Lower leg skin (tissue), 4 donors: ENCODE measurements around the gene COL10A1. TPM values are rescaled to one million over a fixed set of nuclear protein-coding genes. Genes with fewer than 3 reads are reported as not detected.

ENCODE experiments used
- DNase-seq, 2 donors: peaks; one replicate each; pipeline ENCODE4 v3.0.0-alpha.2; 2019; ENCODE audit warnings: low spot score in 2 of 2
- H3K4me3 ChIP-seq: fragments of 200-600 bp; sonication (generic); 2 replicates; pipeline ENCODE4 v1.5.1; 2017; ENCODE audit warnings: mild to moderate bottlenecking, low read depth; ENCODE audit not compliant: poor library complexity, severe bottlenecking
- POLR2A ChIP-seq, 2 donors: fragments of 450-650 bp; IDR thresholded peaks; one replicate each; pipeline ENCODE4 v1.6.1; 2016 to 2017; ENCODE audit warnings: antibody characterized with exemption in 2 of 2, mild to moderate bottlenecking in 1 of 2, moderate library complexity in 1 of 2
- WGBS, 2 donors: methylation state at CpG; one replicate each; pipeline ENCODE4 v1.1.5; 2018; 5-methylcytosine and 5-hydroxymethylcytosine counted together
- intact Hi-C: fragments of 100-400 bp; cut with DNase I; formaldehyde crosslinking; loops from one replicate; pipeline ENCODE4 v1.15.0; 2023; ENCODE audit warnings: low total_unique reads
- total RNA-seq, 4 donors: library from RNA; depleted of rRNA; stranded (reverse); fragments of >200 nt; gene quantifications; one replicate each; pipeline ENCODE4 v1.1.0, GENCODE V29; 2016
- TF ChIP-seq, protein P1 (sequence below), 3 donors: fragments of 450-650 bp; IDR thresholded peaks; one replicate each; pipeline ENCODE4 v1.5.1; 2016; ENCODE audit warnings: antibody characterized with exemption in 3 of 3, mild to moderate bottlenecking in 3 of 3, moderate library complexity in 2 of 3

COL10A1 gene
- total RNA-seq, 4 donors from 2014 or later: 0.23 TPM; not detected in 3

- H3K4me3 ChIP-seq: no peak overlapping the region
- no peak for DNase-seq
- intact Hi-C loops: no loop called here
- TF ChIP-seq POLR2A (IDR thresholded peaks at IDR 0.05): no peak
- TF ChIP-seq, protein P1, sequence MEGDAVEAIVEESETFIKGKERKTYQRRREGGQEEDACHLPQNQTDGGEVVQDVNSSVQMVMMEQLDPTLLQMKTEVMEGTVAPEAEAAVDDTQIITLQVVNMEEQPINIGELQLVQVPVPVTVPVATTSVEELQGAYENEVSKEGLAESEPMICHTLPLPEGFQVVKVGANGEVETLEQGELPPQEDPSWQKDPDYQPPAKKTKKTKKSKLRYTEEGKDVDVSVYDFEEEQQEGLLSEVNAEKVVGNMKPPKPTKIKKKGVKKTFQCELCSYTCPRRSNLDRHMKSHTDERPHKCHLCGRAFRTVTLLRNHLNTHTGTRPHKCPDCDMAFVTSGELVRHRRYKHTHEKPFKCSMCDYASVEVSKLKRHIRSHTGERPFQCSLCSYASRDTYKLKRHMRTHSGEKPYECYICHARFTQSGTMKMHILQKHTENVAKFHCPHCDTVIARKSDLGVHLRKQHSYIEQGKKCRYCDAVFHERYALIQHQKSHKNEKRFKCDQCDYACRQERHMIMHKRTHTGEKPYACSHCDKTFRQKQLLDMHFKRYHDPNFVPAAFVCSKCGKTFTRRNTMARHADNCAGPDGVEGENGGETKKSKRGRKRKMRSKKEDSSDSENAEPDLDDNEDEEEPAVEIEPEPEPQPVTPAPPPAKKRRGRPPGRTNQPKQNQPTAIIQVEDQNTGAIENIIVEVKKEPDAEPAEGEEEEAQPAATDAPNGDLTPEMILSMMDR (IDR thresholded peaks at IDR 0.05): no peak
Measured at GRCh38 chr6:116118608-116119007, 7.3 kb downstream of the COL10A1 start.

DNA sequence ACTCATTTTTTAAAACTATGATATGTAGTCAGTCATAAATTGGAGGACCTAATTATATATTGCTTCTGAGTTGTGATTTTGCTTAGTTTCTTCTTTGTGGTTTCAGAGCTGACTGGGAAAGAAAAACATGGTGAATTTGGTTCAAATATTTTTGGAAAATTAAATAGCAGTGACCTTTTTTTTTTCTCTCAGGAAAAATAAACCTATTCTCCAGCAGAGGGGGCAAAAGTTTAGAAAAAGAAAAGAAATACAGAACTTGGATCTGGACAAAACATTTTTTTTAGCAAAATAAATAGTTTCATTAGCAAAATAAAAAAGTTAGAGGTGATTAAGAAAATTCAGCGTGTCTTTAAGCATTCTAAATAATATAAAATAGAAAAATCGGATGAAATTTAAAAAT, 10.2 kb downstream of the COL10A1 start:
- intact Hi-C loops: no loop called here
- TF ChIP-seq, protein P1 (IDR thresholded peaks at IDR 0.05): no peak
- no peak for TF ChIP-seq POLR2A (IDR thresholded peaks at IDR 0.05)
- WGBS, 2 donors: 67 to 94% methylated on average over 2 of the region's 2 CpGs
- no peak overlapping the region for H3K4me3 ChIP-seq
- no peak for DNase-seq

- 98% methylated on average over 2 of the region's 2 CpGs for WGBS, 2 donors
- H3K4me3 ChIP-seq: no peak overlapping the region
- intact Hi-C loops: no loop called here
Measured at GRCh38 chr6:116113386-116113785, 12.5 kb downstream of the COL10A1 start.

DNA sequence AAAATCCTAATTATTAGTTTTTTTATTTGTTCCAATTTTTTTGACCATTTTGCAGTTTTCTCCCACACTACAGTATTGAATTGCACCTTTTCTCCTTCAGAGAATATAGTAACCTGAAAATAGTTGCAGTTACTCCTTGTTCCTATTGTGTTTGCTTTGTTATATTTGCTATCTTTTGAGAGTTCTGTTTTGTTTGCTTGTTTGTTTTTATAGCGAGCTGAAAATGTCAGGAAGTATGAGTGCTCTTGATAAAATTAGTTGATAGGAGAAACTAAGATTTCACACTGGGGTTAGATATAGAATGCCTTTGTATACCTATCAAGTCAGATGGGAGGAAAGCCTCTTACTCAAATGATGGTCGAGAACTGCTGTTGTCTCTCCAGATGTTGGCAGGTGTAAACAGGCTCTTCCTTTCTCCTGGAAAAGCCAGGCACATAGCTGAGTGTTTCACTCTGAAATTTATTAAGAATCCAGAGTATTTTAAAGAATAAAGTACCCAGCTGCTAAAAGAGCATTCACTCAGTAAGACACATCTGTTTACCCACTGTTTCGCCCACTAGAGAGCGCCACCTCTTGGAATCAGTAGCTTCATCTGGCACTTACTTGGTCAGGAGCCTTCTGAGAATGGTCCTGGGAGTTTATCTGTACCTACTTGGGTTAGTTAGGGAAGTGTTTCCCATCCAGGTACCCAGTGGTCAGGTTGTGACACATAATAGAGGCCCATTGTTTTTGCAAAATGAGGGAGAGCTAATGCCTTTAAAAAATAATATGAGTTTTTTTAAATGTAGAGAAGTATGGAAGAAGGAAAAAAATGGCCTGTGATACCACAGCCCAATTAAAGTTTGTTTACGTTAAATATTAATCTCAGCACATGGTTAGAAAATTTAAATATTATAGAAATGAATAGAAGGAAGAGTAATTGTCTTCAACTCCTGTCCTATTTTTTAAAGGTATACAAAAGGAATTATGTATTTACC, 14.1 kb downstream of the COL10A1 start:
- no peak for DNase-seq
- intact Hi-C loops: no loop called here
- no peak for TF ChIP-seq POLR2A (IDR thresholded peaks at IDR 0.05)
- TF ChIP-seq, protein P1 (IDR thresholded peaks at IDR 0.05): no peak
- H3K4me3 ChIP-seq: no peak overlapping the region
- 73 to 83% methylated on average over 5 of the region's 5 CpGs for WGBS, 2 donors

More at GRCh38 chr6:116113386-116113785, 12.5 kb downstream of the COL10A1 start:
- TF ChIP-seq, protein P1 (IDR thresholded peaks at IDR 0.05): no peak
- TF ChIP-seq POLR2A (IDR thresholded peaks at IDR 0.05): no peak
- no peak for DNase-seq

- DNase-seq: no peak
- TF ChIP-seq, protein P1 (IDR thresholded peaks at IDR 0.05): no peak
- TF ChIP-seq POLR2A (IDR thresholded peaks at IDR 0.05): no peak
- H3K4me3 ChIP-seq: no peak overlapping the region
- intact Hi-C loops: no loop called here
- WGBS, 2 donors: 63% methylated on average over 1 of the region's 1 CpG
Measured at GRCh38 chr6:116108836-116109235, 17.1 kb downstream of the COL10A1 start.
